PC-3 (cell line): ENCODE measurements around the gene CDKN1B.

Experiments used
- CTCF ChIP-seq: fragments of 300-600 bp; sonication (generic); conservative IDR thresholded peaks from 2 replicates; pipeline ENCODE4 v1.5.1; 2017; ENCODE audit warnings: antibody characterized with exemption, low read depth, mild to moderate bottlenecking, low read length
- EZH2 ChIP-seq: fragments of 300-600 bp; sonication (generic); IDR thresholded peaks from one replicate; pipeline ENCODE4 v1.6.1; 2017; ENCODE audit warnings: antibody characterized with exemption, mild to moderate bottlenecking, low read length; ENCODE audit not compliant: unreplicated experiment
- EZH2phosphoT487 ChIP-seq: fragments of 300-600 bp; sonication (generic); IDR thresholded peaks from 2 replicates; pipeline ENCODE4 v1.6.1; 2018; ENCODE audit warnings: mild to moderate bottlenecking, antibody characterized with exemption, low read length, borderline replicate concordance

- TF ChIP-seq CTCF (no peak), EZH2 (no peak), EZH2phosphoT487 (no peak)
Measured at GRCh38 chr12:12770262-12770661, 53.1 kb downstream of the CDKN1B start.
